Large intestine (tissue), 3 donors: Measurements from ENCODE around the gene CLDN4. TPM values are rescaled to one million over a fixed set of nuclear protein-coding genes. Genes with fewer than 3 reads are reported as not detected.

Source experiments
- DNase-seq, 2 donors: peaks; one replicate each; pipeline versions ENCODE4 v3.0.0 to v3.0.0-alpha.2; 2013
- H3K27ac ChIP-seq: one replicate; pipeline ENCODE4 v1.5.1; 2013; ENCODE audit warnings: low read length
- H3K27me3 ChIP-seq: 2 replicates; pipeline ENCODE4 v1.6.1; 2013; ENCODE audit warnings: low read length; ENCODE audit not compliant: control insufficient read depth, insufficient read depth
- H3K36me3 ChIP-seq: 2 replicates; pipeline ENCODE4 v1.6.1; 2013; ENCODE audit warnings: low read length; ENCODE audit not compliant: control insufficient read depth, insufficient read depth
- H3K4me1 ChIP-seq: one replicate; pipeline ENCODE4 v1.6.1; 2013; ENCODE audit warnings: low read length; ENCODE audit not compliant: control insufficient read depth, insufficient read depth
- H3K4me3 ChIP-seq: one replicate; pipeline ENCODE4 v1.5.1; 2013; ENCODE audit warnings: low read length
- H3K9me3 ChIP-seq: one replicate; pipeline ENCODE4 v1.6.1; 2013; ENCODE audit warnings: mild to moderate bottlenecking, low read depth, low read length, moderate library complexity; ENCODE audit not compliant: control insufficient read depth
- WGBS: methylation state at CpG from one replicate; pipeline ENCODE4 v1.1.5; 2013; ENCODE audit warnings: low lambda C conversion rate; ENCODE audit not compliant: insufficient coverage; 5-methylcytosine and 5-hydroxymethylcytosine counted together
- polyA plus RNA-seq: library from polyadenylated mRNA; unstranded; fragments of 120-200 nt; gene quantifications from one replicate; pipeline ENCODE4 v1.2.1, GENCODE V29; 2013

The CLDN4 gene
- polyA plus RNA-seq, 1 donor: 395 TPM

GRCh38 chr7:73869011-73869798, 38.4 kb downstream of the CLDN4 start:
- H3K9me3 ChIP-seq: no peaks in the 10 kb centered on the region
- no peaks in the 10 kb centered on the region for H3K36me3 ChIP-seq
- H3K4me1 ChIP-seq: peaks cover 34% of the 10 kb centered on the region
- no peaks in the 10 kb centered on the region for H3K27me3 ChIP-seq
- no CpG with 5 or more reads among the region's 24 CpGs for WGBS
- no peak overlapping the region for H3K27ac ChIP-seq
- no peak overlapping the region for H3K4me3 ChIP-seq
- peak in 1 of 2 donors; percentile 2 for DNase-seq

GRCh38 chr7:73870041-73870492, 39.3 kb downstream of the CLDN4 start:
- H3K27ac ChIP-seq: no peak overlapping the region
- peaks cover 34% of the 10 kb centered on the region for H3K4me1 ChIP-seq
- no CpG with 5 or more reads among the region's 15 CpGs for WGBS

GRCh38 chr7:73871163-73872011, 40.6 kb downstream of the CLDN4 start:
- peak overlapping the region; percentile 69 for H3K27ac ChIP-seq
- peak; percentile 54 to 79 for DNase-seq

More at GRCh38 chr7:73870041-73870492, 39.3 kb downstream of the CLDN4 start:
- Histone ChIP-seq H3K27me3 (no peaks in the 10 kb centered on the region), H3K4me3 (no peak overlapping the region), H3K9me3 (no peaks in the 10 kb centered on the region), H3K36me3 (no peaks in the 10 kb centered on the region)
- DNase-seq: peak; percentile 53 to 73

GRCh38 chr7:73872056-73872908, 41.5 kb downstream of the CLDN4 start:
- Histone ChIP-seq H3K4me1 (peaks cover 34% of the 10 kb centered on the region), H3K4me3 (no peak overlapping the region), H3K9me3 (no peaks in the 10 kb centered on the region), H3K27me3 (no peaks in the 10 kb centered on the region), H3K27ac (peak overlapping the region; percentile 69), H3K36me3 (no peaks in the 10 kb centered on the region)
- no peak for DNase-seq
- no CpG with 5 or more reads among the region's 13 CpGs for WGBS

More at GRCh38 chr7:73871163-73872011, 40.6 kb downstream of the CLDN4 start:
- Histone ChIP-seq H3K9me3 (no peaks in the 10 kb centered on the region), H3K36me3 (no peaks in the 10 kb centered on the region), H3K27me3 (no peaks in the 10 kb centered on the region), H3K4me1 (peaks cover 34% of the 10 kb centered on the region), H3K4me3 (no peak overlapping the region)
- WGBS: no CpG with 5 or more reads among the region's 20 CpGs

- peaks cover 9% of the 10 kb centered on the region for H3K4me1 ChIP-seq
- no peak overlapping the region for H3K4me3 ChIP-seq
- H3K36me3 ChIP-seq: no peaks in the 10 kb centered on the region
- WGBS: no CpG with 5 or more reads among the region's 8 CpGs
- no peak for DNase-seq
- no peaks in the 10 kb centered on the region for H3K9me3 ChIP-seq
- no peak overlapping the region for H3K27ac ChIP-seq
- H3K27me3 ChIP-seq: no peaks in the 10 kb centered on the region
These were observed 45.6 kb downstream of the CLDN4 start for GRCh38 chr7:73876361-73876760.

- H3K27ac ChIP-seq: no peak overlapping the region
- H3K36me3 ChIP-seq: no peaks in the 10 kb centered on the region
- H3K9me3 ChIP-seq: no peaks in the 10 kb centered on the region
- H3K27me3 ChIP-seq: no peaks in the 10 kb centered on the region
- no peak overlapping the region for H3K4me3 ChIP-seq
- no CpG with 5 or more reads among the region's 12 CpGs for WGBS
- DNase-seq: no peak
- H3K4me1 ChIP-seq: peaks cover 3% of the 10 kb centered on the region
These were observed 46.2 kb downstream of the CLDN4 start for GRCh38 chr7:73876973-73877372.

GRCh38 chr7:73879977-73880681, 49.3 kb downstream of the CLDN4 start:
- Histone ChIP-seq H3K9me3 (no peaks in the 10 kb centered on the region), H3K27ac (no peak overlapping the region), H3K36me3 (no peaks in the 10 kb centered on the region), H3K27me3 (no peaks in the 10 kb centered on the region), H3K4me3 (no peak overlapping the region), H3K4me1 (no peaks in the 10 kb centered on the region)
- no CpG with 5 or more reads among the region's 18 CpGs for WGBS
- no peak for DNase-seq

- no peak for DNase-seq
- WGBS: no CpG with 5 or more reads among the region's 13 CpGs
- H3K4me3 ChIP-seq: no peak overlapping the region
- H3K9me3 ChIP-seq: no peaks in the 10 kb centered on the region
- H3K4me1 ChIP-seq: no peaks in the 10 kb centered on the region
- no peaks in the 10 kb centered on the region for H3K36me3 ChIP-seq
- no peaks in the 10 kb centered on the region for H3K27me3 ChIP-seq
- no peak overlapping the region for H3K27ac ChIP-seq
These were observed 50.0 kb downstream of the CLDN4 start for GRCh38 chr7:73880755-73881328.

GRCh38 chr7:73881352-73882046, 50.7 kb downstream of the CLDN4 start:
- Histone ChIP-seq H3K4me1 (peaks cover 2% of the 10 kb centered on the region), H3K27me3 (no peaks in the 10 kb centered on the region), H3K36me3 (no peaks in the 10 kb centered on the region), H3K9me3 (no peaks in the 10 kb centered on the region), H3K4me3 (no peak overlapping the region), H3K27ac (no peak overlapping the region)
- no peak for DNase-seq
- WGBS: no CpG with 5 or more reads among the region's 5 CpGs
